Testis (tissue), 3 donors: ENCODE data around the gene SLC6A18. TPM values are rescaled to one million over a fixed set of nuclear protein-coding genes. Genes with fewer than 3 reads are reported as not detected.
"Not testable (repeated sequence)": the region's sequence is repeated elsewhere in the genome, so short reads cannot be mapped to it uniquely, and the experiment has no call there.

ENCODE experiments used
- DNase-seq: peaks from one replicate; pipeline ENCODE4 v3.0.0-alpha.2; 2019
- H3K27ac ChIP-seq, 2 donors: fragments of 200-600 bp; sonication (generic); one replicate each; pipeline ENCODE4 v1.5.1; 2019
- H3K27me3 ChIP-seq: fragments of 200-600 bp; sonication (generic); one replicate; pipeline ENCODE4 v1.5.1; 2019
- H3K36me3 ChIP-seq: fragments of 200-600 bp; sonication (generic); one replicate; pipeline ENCODE4 v1.5.1; 2017; ENCODE audit warnings: low read depth; ENCODE audit errors: missing control alignments
- H3K4me1 ChIP-seq: fragments of 200-600 bp; sonication (generic); one replicate; pipeline ENCODE4 v1.5.1; 2019
- H3K4me3 ChIP-seq, 2 donors: fragments of 200-600 bp; sonication (generic); one replicate each; pipeline ENCODE4 v1.5.1; 2017 to 2019
- H3K9me3 ChIP-seq: fragments of 200-600 bp; sonication (generic); one replicate; pipeline ENCODE4 v1.5.1; 2017
- CTCF ChIP-seq, 3 experiments: fragments of 450-650 bp in 2 of 3; fragments of 200-600 bp in 1 of 3; sonication (generic) in 1 of 3; IDR thresholded peaks; one replicate each; pipeline ENCODE4 v1.5.1; 2016 to 2019; ENCODE audit warnings: antibody characterized with exemption in 3 of 3, mild to moderate bottlenecking in 2 of 3, moderate library complexity in 1 of 3
- POLR2A ChIP-seq: fragments of 450-650 bp; IDR thresholded peaks from one replicate; pipeline ENCODE4 v1.6.1; 2017; ENCODE audit warnings: antibody characterized with exemption, mild to moderate bottlenecking, moderate library complexity
- WGBS, 2 donors: methylation state at CpG; one replicate each; pipeline ENCODE4 v1.1.5; 2018; 5-methylcytosine and 5-hydroxymethylcytosine counted together
- intact Hi-C: fragments of 100-400 bp; cut with DNase I; formaldehyde crosslinking; loops from one replicate; pipeline ENCODE4 v1.15.1; 2023; ENCODE audit warnings: low total_unique reads
- polyA plus RNA-seq: library from polyadenylated mRNA; stranded (reverse); fragments of 350-450 nt; fragmentation: Illumina TruSeq; extraction: RNeasy Lipid Tissue Mini Kit (QIAGEN cat#74804); gene quantifications from one replicate; pipeline ENCODE4 v1.2.3, GENCODE V29; 2014; ENCODE audit warnings: low read depth, low replicate concordance; ENCODE audit not compliant: insufficient read depth
- total RNA-seq, 2 donors: library from RNA; depleted of rRNA; stranded (reverse); fragments of >200 nt; gene quantifications; one replicate each; pipeline ENCODE4 v1.2.3, GENCODE V29; 2016

Gene SLC6A18
- total and polyA plus RNA-seq, 3 donors from 2014 or later = 0.24 TPM; not detected in 2

- Histone ChIP-seq H3K4me1 (no peaks in the 10 kb centered on the region), H3K27me3 (no peaks in the 10 kb centered on the region), H3K36me3 (no peaks in the 10 kb centered on the region), H3K9me3 (no peaks in the 10 kb centered on the region), H3K27ac (no peak overlapping the region), H3K4me3 (no peak overlapping the region)
- WGBS, 2 donors = 89 to 93% methylated on average over 12 to 31 of the region's 32 CpGs
- intact Hi-C loops = no loop called here
- TF ChIP-seq CTCF (IDR thresholded peaks at IDR 0.05) = no peak
- TF ChIP-seq POLR2A = no peak
- no peak for DNase-seq
These were observed 55.2 kb downstream of the SLC6A18 start for GRCh38 chr5:1280177-1281037.

GRCh38 chr5:1281038-1281882 is 56.1 kb downstream of the SLC6A18 start:
- no peaks in the 10 kb centered on the region for H3K27me3 ChIP-seq
- no peak overlapping the region for H3K4me3 ChIP-seq
- H3K9me3 ChIP-seq = no peaks in the 10 kb centered on the region
- DNase-seq = no peak
- 86% methylated on average over 12 to 16 of the region's 16 CpGs for WGBS, 2 donors
- no peaks in the 10 kb centered on the region for H3K4me1 ChIP-seq
- H3K27ac ChIP-seq = no peak overlapping the region
- intact Hi-C loops = no loop called here
- TF ChIP-seq CTCF (IDR thresholded peaks at IDR 0.05) (no peak), POLR2A (no peak)
- H3K36me3 ChIP-seq = no peaks in the 10 kb centered on the region

GRCh38 chr5:1282131-1282992 is 57.2 kb downstream of the SLC6A18 start:
- H3K36me3 ChIP-seq = no peaks in the 10 kb centered on the region
- WGBS, 2 donors = 88 to 89% methylated on average over 27 to 37 of the region's 37 CpGs
- no peaks in the 10 kb centered on the region for H3K27me3 ChIP-seq
- TF ChIP-seq CTCF (IDR thresholded peaks at IDR 0.05) (no peak), POLR2A (no peak)
- H3K4me3 ChIP-seq = no peak overlapping the region
- intact Hi-C loops = no loop called here
- no peak overlapping the region for H3K27ac ChIP-seq
- DNase-seq = no peak
- no peaks in the 10 kb centered on the region for H3K9me3 ChIP-seq
- H3K4me1 ChIP-seq = no peaks in the 10 kb centered on the region

- H3K4me1 ChIP-seq, H3K36me3 ChIP-seq, H3K4me3 ChIP-seq, intact Hi-C loops, H3K9me3 ChIP-seq, H3K27me3 ChIP-seq, H3K27ac ChIP-seq, DNase-seq: not testable (repeated sequence)
- 89 to 91% methylated on average over 38 to 40 of the region's 40 CpGs for WGBS, 2 donors
These were observed 58.0 kb downstream of the SLC6A18 start for GRCh38 chr5:1282993-1283728.

GRCh38 chr5:1283729-1284041 is 58.5 kb downstream of the SLC6A18 start:
- not testable (repeated sequence) for DNase-seq
- 83 to 91% methylated on average over 1 to 16 of the region's 16 CpGs for WGBS, 2 donors

GRCh38 chr5:1284336-1284970 is 59.3 kb downstream of the SLC6A18 start:
- DNase-seq, H3K4me1 ChIP-seq, H3K36me3 ChIP-seq, H3K9me3 ChIP-seq, H3K27ac ChIP-seq, H3K27me3 ChIP-seq, intact Hi-C loops, H3K4me3 ChIP-seq: not testable (repeated sequence)
- 84 to 89% methylated on average over 24 to 26 of the region's 27 CpGs for WGBS, 2 donors

More at GRCh38 chr5:1283729-1284041, 58.5 kb downstream of the SLC6A18 start:
- H3K27ac ChIP-seq, H3K27me3 ChIP-seq, H3K4me1 ChIP-seq, H3K4me3 ChIP-seq, intact Hi-C loops, H3K36me3 ChIP-seq, H3K9me3 ChIP-seq: not testable (repeated sequence)
